Measurements from ENCODE around the gene RAB10. TPM values are rescaled to one million over a fixed set of nuclear protein-coding genes. Genes with fewer than 3 reads are reported as not detected.
"Not testable (repeated sequence)": the region's sequence is repeated elsewhere in the genome, so short reads cannot be mapped to it uniquely, and the experiment has no call there.

The RAB10 gene
- total and polyA plus RNA-seq, 9 of the 15 experiments (the other 6 are each of a cell fraction or from before 2014, with no cell fraction given): 25.1 to 214 (median 157) TPM

GRCh38 chr2:26025509-26025908 lies 8.4 kb upstream of the RAB10 start:
- no peaks in the 10 kb centered on the region for H4K20me1 ChIP-seq (replicated peaks; ENCODE audit: control insufficient read depth, insufficient read depth, low read length)
- ATAC-seq (no peak), FAIRE-seq (no peak), DNase-seq (ENCODE audit: extremely low read depth in 1 of 4, low spot score in 3 of 4) (no peak)
- no peak overlapping the region for H3K9ac ChIP-seq (ENCODE audit: insufficient read depth in 1 of 2, low read depth in 2 of 2, low read length in 2 of 2)
- no peak overlapping the region for H2AFZ ChIP-seq (ENCODE audit: low read depth, low read length)
- no peak overlapping the region for H3K4me2 ChIP-seq (ENCODE audit: insufficient read depth, low read length)
- no peak overlapping the region for H3K4me3 ChIP-seq
- H3K9me1 ChIP-seq (ENCODE audit: control insufficient read depth, insufficient read depth, low read length): no peaks in the 10 kb centered on the region
- no peaks in the 10 kb centered on the region for H3K27me3 ChIP-seq (ENCODE audit: control insufficient read depth in 2 of 2, insufficient read depth in 2 of 2, low read length in 2 of 2)
- no TSS peak for BruUV-seq (replicated peaks)
- CTCF ChIA-PET (ENCODE audit: low intra/inter-chr PET ratio): no interaction called here
- POLR2A ChIA-PET: interaction anchor here (0.6 to 3.7 kb wide), 4 partner anchors 8 to 28 kb away, joined by 3 to 18 read pairs (median 4); partner anchors contain the start of gene RAB10
- H3K4me1 ChIP-seq (replicated peaks in 1 of 2; ENCODE audit: control insufficient read depth in 2 of 2, insufficient read depth in 2 of 2, low read length in 2 of 2): no peaks in the 10 kb centered on the region; a peak in 1 of 5 replicates
- H3K27ac ChIP-seq (ENCODE audit: extremely low read depth, low read depth, low read length): no peak overlapping the region
- in situ Hi-C loops (cut with MboI) (no loop called here), intact Hi-C loops (cut with micrococcal nuclease) (no loop called here)
- H3K79me2 ChIP-seq (ENCODE audit: control insufficient read depth, insufficient read depth, low read length): no peaks in the 10 kb centered on the region
- no peaks in the 10 kb centered on the region for H3K9me3 ChIP-seq (replicated peaks; ENCODE audit: control insufficient read depth, insufficient read depth, low read depth, low read length)
- TF ChIP-seq SMARCC2 (IDR thresholded peaks at IDR 0.05; ENCODE audit: low read depth): no peak
- no peaks in the 10 kb centered on the region for H3K36me3 ChIP-seq (ENCODE audit: control insufficient read depth, insufficient read depth, low read length)

- H4K20me1 ChIP-seq (replicated peaks; ENCODE audit: control insufficient read depth, insufficient read depth, low read length); FAIRE-seq; intact Hi-C loops (cut with micrococcal nuclease); BruUV-seq (replicated peaks); H2AFZ ChIP-seq (ENCODE audit: low read depth, low read length); ATAC-seq; H3K4me1 ChIP-seq (replicated peaks in 1 of 2; ENCODE audit: control insufficient read depth in 2 of 2, insufficient read depth in 2 of 2, low read length in 2 of 2); in situ Hi-C loops (cut with MboI); H3K9me1 ChIP-seq (ENCODE audit: control insufficient read depth, insufficient read depth, low read length); H3K79me2 ChIP-seq (ENCODE audit: control insufficient read depth, insufficient read depth, low read length); H3K9ac ChIP-seq (ENCODE audit: insufficient read depth in 1 of 2, low read depth in 2 of 2, low read length in 2 of 2); H3K4me3 ChIP-seq; DNase-seq (ENCODE audit: extremely low read depth in 1 of 4, low spot score in 3 of 4); H3K36me3 ChIP-seq (ENCODE audit: control insufficient read depth, insufficient read depth, low read length); CTCF ChIA-PET (ENCODE audit: low intra/inter-chr PET ratio); H3K27ac ChIP-seq (ENCODE audit: extremely low read depth, low read depth, low read length); H3K9me3 ChIP-seq (replicated peaks; ENCODE audit: control insufficient read depth, insufficient read depth, low read depth, low read length); H3K27me3 ChIP-seq (ENCODE audit: control insufficient read depth in 2 of 2, insufficient read depth in 2 of 2, low read length in 2 of 2); H3K4me2 ChIP-seq (ENCODE audit: insufficient read depth, low read length): not testable (repeated sequence)
- 92% methylated on average over 16 of the region's 16 CpGs for WGBS (ENCODE audit: insufficient coverage, low coverage, missing lambda C conversion rate)
- POLR2A ChIA-PET: interaction anchor here (1.8 kb wide), 1 partner anchor 38 kb away, joined by 6 read pairs; no protein-coding TSS in a partner anchor
Observed at GRCh38 chr2:26028083-26028482, 5.8 kb upstream of the RAB10 start.
